HG03432 (cell line): ENCODE measurements around the gene SYVN1.

Experiments used
- ATAC-seq: cut with Tn5 transposase; IDR thresholded peaks from one replicate; pipeline ENCODE4 v1.9.1; 2021; ENCODE audit warnings: mild to moderate bottlenecking, moderate library complexity; ENCODE audit not compliant: unreplicated experiment

The SYVN1 gene

GRCh38 chr11:65113361-65113756 lies 21.0 kb downstream of the SYVN1 start:
- no peak for ATAC-seq

- ATAC-seq: peak; percentile 37
Measured at GRCh38 chr11:65112546-65113360, 21.6 kb downstream of the SYVN1 start.

- ATAC-seq: peak; percentile 57
Measured at GRCh38 chr11:65111744-65112545, 22.4 kb downstream of the SYVN1 start, which contains the start of gene TM7SF2. Gene TM7SF2, plus strand, starts transcription at chr11:65111872. Its CDS starts 144 bp downstream, at chr11:65112016.

GRCh38 chr11:65111159-65111743 lies 23.1 kb downstream of the SYVN1 start:
- ATAC-seq: no peak

GRCh38 chr11:65110354-65110861 lies 23.9 kb downstream of the SYVN1 start:
- ATAC-seq: no peak

- no peak for ATAC-seq
Measured at GRCh38 chr11:65109231-65110198, 24.8 kb downstream of the SYVN1 start.

- no peak for ATAC-seq
Measured at GRCh38 chr11:65108469-65109123, 25.7 kb downstream of the SYVN1 start.

GRCh38 chr11:65107751-65108468 lies 26.4 kb downstream of the SYVN1 start:
- ATAC-seq: no peak

GRCh38 chr11:65107078-65107477 lies 27.2 kb downstream of the SYVN1 start:
- no peak for ATAC-seq

GRCh38 chr11:65104628-65105027 lies 29.7 kb downstream of the SYVN1 start:
- ATAC-seq: no peak

GRCh38 chr11:65103476-65103875 lies 30.8 kb downstream of the SYVN1 start:
- ATAC-seq: no peak

- ATAC-seq: no peak
Measured at GRCh38 chr11:65102142-65103095, 31.9 kb downstream of the SYVN1 start.

- ATAC-seq: no peak
Measured at GRCh38 chr11:65100674-65101350, 33.5 kb downstream of the SYVN1 start.

GRCh38 chr11:65096926-65097325 lies 37.4 kb downstream of the SYVN1 start:
- ATAC-seq: no peak

GRCh38 chr11:65095974-65096806 lies 38.1 kb downstream of the SYVN1 start, which contains the start of gene VPS51:
Gene VPS51, plus strand, starts transcription at chr11:65096214. Its CDS starts 37 bp downstream, at chr11:65096251.
- peak; percentile 82 for ATAC-seq

- no peak for ATAC-seq
Measured at GRCh38 chr11:65095427-65095826, 38.9 kb downstream of the SYVN1 start.
